SU-DHL-6 (cell line): Measurements from ENCODE around the gene IFIH1.

Source experiments
- EZH2phosphoT487 ChIP-seq: fragments of 200-600 bp; sonication (generic), shearing (Covaris generic); conservative IDR thresholded peaks from 2 replicates; pipeline ENCODE4 v1.6.1; 2018; ENCODE audit warnings: mild to moderate bottlenecking, antibody characterized with exemption, low read length, moderate library complexity, mixed read lengths
- TF ChIP-seq, protein P1 (sequence below): fragments of 200-600 bp; sonication (generic); IDR thresholded peaks from one replicate; pipeline ENCODE4 v1.5.1; 2017; ENCODE audit warnings: antibody characterized with exemption, mild to moderate bottlenecking, low read length, moderate library complexity; ENCODE audit not compliant: insufficient read depth, poor library complexity, severe bottlenecking

DNA sequence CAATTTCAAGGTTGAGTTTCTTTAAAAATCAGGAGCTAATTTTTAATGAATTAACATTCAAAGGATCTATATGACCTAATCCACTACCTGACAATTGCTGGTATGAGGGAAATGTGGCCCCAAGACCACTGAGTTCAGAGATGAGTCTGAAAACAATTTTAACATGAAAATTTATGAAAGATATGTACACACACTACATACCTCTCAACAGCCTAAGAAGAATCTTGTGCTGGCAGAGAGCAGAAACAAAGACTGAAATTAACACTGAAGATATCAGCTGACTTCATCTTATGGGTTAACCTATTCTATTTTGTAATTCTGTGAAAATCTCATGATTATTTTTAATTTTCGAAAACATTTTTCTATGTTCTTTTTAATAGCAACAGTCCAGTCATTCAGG lies 76.9 kb downstream of the IFIH1 start:
- TF ChIP-seq, protein P1, sequence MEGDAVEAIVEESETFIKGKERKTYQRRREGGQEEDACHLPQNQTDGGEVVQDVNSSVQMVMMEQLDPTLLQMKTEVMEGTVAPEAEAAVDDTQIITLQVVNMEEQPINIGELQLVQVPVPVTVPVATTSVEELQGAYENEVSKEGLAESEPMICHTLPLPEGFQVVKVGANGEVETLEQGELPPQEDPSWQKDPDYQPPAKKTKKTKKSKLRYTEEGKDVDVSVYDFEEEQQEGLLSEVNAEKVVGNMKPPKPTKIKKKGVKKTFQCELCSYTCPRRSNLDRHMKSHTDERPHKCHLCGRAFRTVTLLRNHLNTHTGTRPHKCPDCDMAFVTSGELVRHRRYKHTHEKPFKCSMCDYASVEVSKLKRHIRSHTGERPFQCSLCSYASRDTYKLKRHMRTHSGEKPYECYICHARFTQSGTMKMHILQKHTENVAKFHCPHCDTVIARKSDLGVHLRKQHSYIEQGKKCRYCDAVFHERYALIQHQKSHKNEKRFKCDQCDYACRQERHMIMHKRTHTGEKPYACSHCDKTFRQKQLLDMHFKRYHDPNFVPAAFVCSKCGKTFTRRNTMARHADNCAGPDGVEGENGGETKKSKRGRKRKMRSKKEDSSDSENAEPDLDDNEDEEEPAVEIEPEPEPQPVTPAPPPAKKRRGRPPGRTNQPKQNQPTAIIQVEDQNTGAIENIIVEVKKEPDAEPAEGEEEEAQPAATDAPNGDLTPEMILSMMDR = no peak
- no peak for TF ChIP-seq EZH2phosphoT487
